Measurements from ENCODE around the gene YWHAH. TPM values are rescaled to one million over a fixed set of nuclear protein-coding genes. Genes with fewer than 3 reads are reported as not detected.

Gene YWHAH
- 128 to 148 TPM (median 139 TPM) in 5 replicates for total RNA-seq (2022; extraction: Qiagen RNA extraction)

DNA sequence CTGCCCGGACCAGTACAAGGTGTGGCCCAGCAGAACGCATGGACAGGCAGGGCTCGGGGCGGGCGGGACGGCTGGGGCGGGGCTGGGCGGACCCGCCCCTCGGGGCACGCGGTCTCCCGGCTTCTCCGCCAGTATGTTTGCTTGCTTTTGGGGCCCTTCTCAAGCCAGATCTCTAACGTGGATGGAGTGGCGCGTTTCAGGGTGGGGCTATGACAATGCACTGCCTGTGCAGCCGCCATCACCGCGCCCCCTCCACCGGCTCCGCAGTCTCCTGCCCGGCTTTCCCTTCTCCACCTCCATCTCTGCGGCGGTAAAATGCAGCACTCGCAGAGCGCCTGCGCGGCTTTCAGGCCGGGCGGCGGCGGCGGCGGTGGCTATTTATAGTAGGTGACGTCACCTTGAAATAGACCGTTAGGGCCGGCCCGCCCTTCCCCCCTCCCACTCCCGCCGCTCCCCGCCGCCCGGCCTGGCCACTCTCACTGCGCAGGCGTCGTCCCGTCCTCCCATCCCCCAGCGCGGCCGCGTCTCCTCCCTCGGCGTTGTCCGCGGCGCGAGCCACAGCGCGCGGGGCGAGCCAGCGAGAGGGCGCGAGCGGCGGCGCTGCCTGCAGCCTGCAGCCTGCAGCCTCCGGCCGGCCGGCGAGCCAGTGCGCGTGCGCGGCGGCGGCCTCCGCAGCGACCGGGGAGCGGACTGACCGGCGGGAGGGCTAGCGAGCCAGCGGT lies at the start of gene YWHAH:
Gene YWHAH, plus strand, starts transcription at position 558 of the 722 bp plus-strand sequence. CDS start 199 bp downstream, outside the sequence.

Other genes with a start within 250 kb of the YWHAH start
- gene PRR14L, start 194.4 kb upstream of the YWHAH start, total RNA-seq (2022; extraction: Qiagen RNA extraction): 5.7 to 7.0 TPM (median 6.2 TPM) in 5 replicates
- gene DEPDC5, start 190.5 kb upstream of the YWHAH start, total RNA-seq (2022; extraction: Qiagen RNA extraction): 3.4 to 5.4 TPM (median 4.7 TPM) in 5 replicates
- 0.09 to 0.17 TPM (median 0.14 TPM) in 3 of 5 replicates, not detected in the others for gene SLC5A1, start 98.7 kb downstream of the YWHAH start, total RNA-seq (2022; extraction: Qiagen RNA extraction)
- gene C22orf42, start 214.8 kb downstream of the YWHAH start, total RNA-seq (2022; extraction: Qiagen RNA extraction): not detected in 5 replicates

All from A549 treated with CORT108297 at 1 μM for 4 hours (cell line).